B cell (primary cell): ENCODE data around the gene MGAT5.
"Not testable (repeated sequence)": the region's sequence is repeated elsewhere in the genome, so short reads cannot be mapped to it uniquely, and the experiment has no call there.

Experiments
- EZH2 ChIP-seq: IDR thresholded peaks from 2 replicates; pipeline ENCODE4 v1.6.1; 2012; ENCODE audit warnings: borderline replicate concordance, low read depth, mild to moderate bottlenecking, moderate library complexity, low read length; ENCODE audit not compliant: insufficient read depth, poor library complexity, severe bottlenecking
- TF ChIP-seq, protein P1 (sequence below): fragments of 200-600 bp; IDR thresholded peaks from one replicate; pipeline ENCODE4 v1.8.0; 2022; ENCODE audit warnings: antibody characterized with exemption, mild to moderate bottlenecking

GRCh38 chr2:134294598-134294997, 40.7 kb downstream of the MGAT5 start:
- TF ChIP-seq, protein P1, sequence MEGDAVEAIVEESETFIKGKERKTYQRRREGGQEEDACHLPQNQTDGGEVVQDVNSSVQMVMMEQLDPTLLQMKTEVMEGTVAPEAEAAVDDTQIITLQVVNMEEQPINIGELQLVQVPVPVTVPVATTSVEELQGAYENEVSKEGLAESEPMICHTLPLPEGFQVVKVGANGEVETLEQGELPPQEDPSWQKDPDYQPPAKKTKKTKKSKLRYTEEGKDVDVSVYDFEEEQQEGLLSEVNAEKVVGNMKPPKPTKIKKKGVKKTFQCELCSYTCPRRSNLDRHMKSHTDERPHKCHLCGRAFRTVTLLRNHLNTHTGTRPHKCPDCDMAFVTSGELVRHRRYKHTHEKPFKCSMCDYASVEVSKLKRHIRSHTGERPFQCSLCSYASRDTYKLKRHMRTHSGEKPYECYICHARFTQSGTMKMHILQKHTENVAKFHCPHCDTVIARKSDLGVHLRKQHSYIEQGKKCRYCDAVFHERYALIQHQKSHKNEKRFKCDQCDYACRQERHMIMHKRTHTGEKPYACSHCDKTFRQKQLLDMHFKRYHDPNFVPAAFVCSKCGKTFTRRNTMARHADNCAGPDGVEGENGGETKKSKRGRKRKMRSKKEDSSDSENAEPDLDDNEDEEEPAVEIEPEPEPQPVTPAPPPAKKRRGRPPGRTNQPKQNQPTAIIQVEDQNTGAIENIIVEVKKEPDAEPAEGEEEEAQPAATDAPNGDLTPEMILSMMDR = not testable (repeated sequence)
- not testable (repeated sequence) for TF ChIP-seq EZH2
